Endothelial cell of hepatic sinusoid (primary cell): ENCODE measurements around the gene ZCCHC7.
"Not testable (repeated sequence)": the region's sequence is repeated elsewhere in the genome, so short reads cannot be mapped to it uniquely, and the experiment has no call there.

Source experiments
- in situ Hi-C: cut with HindIII; loops from 2 replicates; pipeline ENCODE4 v1.10.0; 2017; ENCODE audit warnings: low sequenced_read_pairs

Gene ZCCHC7

GRCh38 chr9:37202091-37202490 is 81.7 kb downstream of the ZCCHC7 start:
- in situ Hi-C loops = no loop called here

GRCh38 chr9:37203456-37203855 is 83.1 kb downstream of the ZCCHC7 start:
- in situ Hi-C loops = not testable (repeated sequence)

- in situ Hi-C loops = no loop called here
These were observed 85.8 kb downstream of the ZCCHC7 start for GRCh38 chr9:37206121-37206620.

- in situ Hi-C loops = no loop called here
These were observed 89.3 kb downstream of the ZCCHC7 start for GRCh38 chr9:37209431-37210386.

GRCh38 chr9:37210737-37211523 is 90.6 kb downstream of the ZCCHC7 start:
- in situ Hi-C loops = no loop called here

GRCh38 chr9:37212435-37212834 is 92.1 kb downstream of the ZCCHC7 start:
- in situ Hi-C loops = no loop called here

GRCh38 chr9:37215381-37215780 is 95.0 kb downstream of the ZCCHC7 start:
- in situ Hi-C loops = no loop called here

- in situ Hi-C loops = no loop called here
These were observed 95.5 kb downstream of the ZCCHC7 start for GRCh38 chr9:37215830-37216229.

- in situ Hi-C loops = no loop called here
These were observed 96.8 kb downstream of the ZCCHC7 start for GRCh38 chr9:37217161-37217560.

- in situ Hi-C loops = no loop called here
These were observed 98.5 kb downstream of the ZCCHC7 start for GRCh38 chr9:37218800-37219425.

- in situ Hi-C loops = no loop called here
These were observed 100.6 kb downstream of the ZCCHC7 start for GRCh38 chr9:37220971-37221370.

- in situ Hi-C loops = no loop called here
These were observed 101.2 kb downstream of the ZCCHC7 start for GRCh38 chr9:37221489-37222106.

- in situ Hi-C loops = no loop called here
These were observed 109.1 kb downstream of the ZCCHC7 start for GRCh38 chr9:37229455-37229854.

GRCh38 chr9:37229882-37230482 is 109.6 kb downstream of the ZCCHC7 start:
- in situ Hi-C loops = no loop called here

GRCh38 chr9:37236822-37237221 is 116.4 kb downstream of the ZCCHC7 start:
- in situ Hi-C loops = no loop called here

GRCh38 chr9:37238122-37238521 is 117.7 kb downstream of the ZCCHC7 start:
- in situ Hi-C loops = no loop called here

- in situ Hi-C loops = no loop called here
These were observed 119.0 kb downstream of the ZCCHC7 start for GRCh38 chr9:37239224-37239859.

- in situ Hi-C loops = loop anchor here (5.0 kb wide), 1 partner anchor 43 kb away; no protein-coding TSS in a partner anchor
These were observed 119.5 kb downstream of the ZCCHC7 start for GRCh38 chr9:37239921-37240320.

- in situ Hi-C loops = loop anchor here (5.0 kb wide), 1 partner anchor 44 kb away; no protein-coding TSS in a partner anchor
These were observed 121.0 kb downstream of the ZCCHC7 start for GRCh38 chr9:37241340-37241739.

GRCh38 chr9:37242089-37242488 is 121.7 kb downstream of the ZCCHC7 start:
- in situ Hi-C loops = loop anchor here (5.0 kb wide), 1 partner anchor 45 kb away; no protein-coding TSS in a partner anchor
